ENCODE data around the gene RGL2.

DNA sequence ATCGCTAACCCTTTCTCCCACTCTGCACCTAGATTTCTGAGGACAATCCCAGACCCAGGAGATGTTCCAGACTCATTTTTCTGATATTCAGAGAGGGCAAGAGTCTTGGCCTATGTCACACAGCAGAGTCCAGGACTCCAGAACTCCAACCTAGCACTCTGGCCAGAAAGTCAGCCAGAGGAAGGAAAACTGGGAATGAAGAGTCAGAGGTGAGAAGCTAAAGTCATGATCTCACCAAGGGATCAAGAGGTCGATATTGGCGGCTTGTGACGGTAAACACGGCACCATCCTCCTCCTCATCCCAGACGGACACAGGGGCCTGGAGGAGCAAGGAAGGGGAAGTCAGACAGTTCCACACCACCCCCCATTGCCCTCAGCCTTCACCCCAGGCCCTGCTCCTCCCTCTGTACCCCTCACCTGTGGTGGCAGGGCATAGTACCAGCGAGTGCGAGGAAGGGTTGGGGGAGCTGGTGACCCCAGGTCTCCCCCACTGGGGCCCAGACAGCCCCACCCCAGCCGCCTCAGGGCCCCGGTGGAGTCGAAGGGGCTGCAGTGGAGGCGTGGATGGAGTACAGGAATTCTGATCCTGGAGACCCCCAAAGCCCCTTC is 1.8 kb downstream of the RGL2 start:
- TF ChIP-seq, protein P1, sequence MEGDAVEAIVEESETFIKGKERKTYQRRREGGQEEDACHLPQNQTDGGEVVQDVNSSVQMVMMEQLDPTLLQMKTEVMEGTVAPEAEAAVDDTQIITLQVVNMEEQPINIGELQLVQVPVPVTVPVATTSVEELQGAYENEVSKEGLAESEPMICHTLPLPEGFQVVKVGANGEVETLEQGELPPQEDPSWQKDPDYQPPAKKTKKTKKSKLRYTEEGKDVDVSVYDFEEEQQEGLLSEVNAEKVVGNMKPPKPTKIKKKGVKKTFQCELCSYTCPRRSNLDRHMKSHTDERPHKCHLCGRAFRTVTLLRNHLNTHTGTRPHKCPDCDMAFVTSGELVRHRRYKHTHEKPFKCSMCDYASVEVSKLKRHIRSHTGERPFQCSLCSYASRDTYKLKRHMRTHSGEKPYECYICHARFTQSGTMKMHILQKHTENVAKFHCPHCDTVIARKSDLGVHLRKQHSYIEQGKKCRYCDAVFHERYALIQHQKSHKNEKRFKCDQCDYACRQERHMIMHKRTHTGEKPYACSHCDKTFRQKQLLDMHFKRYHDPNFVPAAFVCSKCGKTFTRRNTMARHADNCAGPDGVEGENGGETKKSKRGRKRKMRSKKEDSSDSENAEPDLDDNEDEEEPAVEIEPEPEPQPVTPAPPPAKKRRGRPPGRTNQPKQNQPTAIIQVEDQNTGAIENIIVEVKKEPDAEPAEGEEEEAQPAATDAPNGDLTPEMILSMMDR (IDR thresholded peaks at IDR 0.05): no peak
- TF ChIP-seq EP300 (IDR thresholded peaks at IDR 0.05): no peak
- TF ChIP-seq POLR2A (IDR thresholded peaks at IDR 0.05): no peak
